IMR-90 (cell line): ENCODE measurements around the gene PGBD5. TPM values are rescaled to one million over a fixed set of nuclear protein-coding genes. Genes with fewer than 3 reads are reported as not detected.

Source experiments
- ATAC-seq: fragments of 200-7000 bp; cut with Tn5 transposase; 2 replicates; pipeline ENCODE4 v1.9.1; 2020; ENCODE audit warnings: low read depth, mild to moderate bottlenecking, moderate library complexity
- BruUV-seq: library from RNA; stranded (reverse); fragments of 400-500 nt; replicated peaks from 2 replicates; lab custom pipeline; 2021; lab: Mats Ljungman, UMichigan
- CTCF ChIA-PET: fragments of 300-600 bp; formaldehyde crosslinking; extraction: SDS; loops from one replicate; lab custom pipeline; 2021; ENCODE audit warnings: antibody characterized with exemption; lab: Yijun Ruan, JAX
- POLR2A ChIA-PET: fragments of 300-600 bp; sonication (Branson Sonifier 250); formaldehyde crosslinking; loops from one replicate; lab custom pipeline; 2022; ENCODE audit warnings: antibody characterized with exemption; ENCODE audit not compliant: unreplicated experiment; lab: Charles Lee
- DNase-seq: peaks from one replicate; pipeline ENCODE4 v3.0.0; 2013
- H2AFZ ChIP-seq: replicated peaks from 2 replicates; pipeline ENCODE3; 2013; ENCODE audit warnings: low read length, mild to moderate bottlenecking; ENCODE audit not compliant: poor library complexity
- H2AK5ac ChIP-seq: 2 replicates; pipeline ENCODE4 v1.6.1; 2013; ENCODE audit warnings: low read depth, low read length, inconsistent platforms
- H2AK9ac ChIP-seq: replicated peaks from 2 replicates; pipeline ENCODE3; 2013; ENCODE audit warnings: mild to moderate bottlenecking, low read depth, low read length, moderate library complexity; ENCODE audit not compliant: poor library complexity
- H2BK120ac ChIP-seq: 2 replicates; pipeline ENCODE4 v1.6.1; 2013; ENCODE audit warnings: low read depth, low read length, inconsistent platforms
- H2BK15ac ChIP-seq: 3 replicates; pipeline ENCODE4 v1.6.1; 2013; ENCODE audit warnings: low read depth, low read length, inconsistent platforms
- H2BK20ac ChIP-seq: 2 replicates; pipeline ENCODE4 v1.6.1; 2013; ENCODE audit warnings: low read depth, mild to moderate bottlenecking, inconsistent platforms, low read length, moderate library complexity
- H2BK5ac ChIP-seq: 2 replicates; pipeline ENCODE4 v1.6.1; 2013; ENCODE audit warnings: mild to moderate bottlenecking, low read depth, low read length, inconsistent platforms; ENCODE audit not compliant: poor library complexity, severe bottlenecking
- H3K14ac ChIP-seq: replicated peaks from 2 replicates; pipeline ENCODE4 v1.6.1; 2013; ENCODE audit warnings: low read depth, low read length, inconsistent platforms
- H3K18ac ChIP-seq: 2 replicates; pipeline ENCODE4 v1.6.1; 2013; ENCODE audit warnings: low read depth, low read length, control low read depth
- H3K23ac ChIP-seq: 2 replicates; pipeline ENCODE4 v1.6.1; 2013; ENCODE audit warnings: low read depth, low read length, inconsistent platforms
- H3K27ac ChIP-seq: 2 replicates; pipeline ENCODE4 v1.5.1; 2013; ENCODE audit warnings: mild to moderate bottlenecking, control low read depth, low read length; ENCODE audit not compliant: insufficient read depth
- H3K27me3 ChIP-seq: 2 replicates; pipeline ENCODE4 v1.6.1; 2013; ENCODE audit warnings: low read length; ENCODE audit not compliant: control insufficient read depth, insufficient read depth
- H3K36me3 ChIP-seq: 2 replicates; pipeline ENCODE4 v1.6.1; 2013; ENCODE audit warnings: low read length, mixed read lengths; ENCODE audit not compliant: control insufficient read depth, insufficient read depth
- H3K4ac ChIP-seq: 2 replicates; pipeline ENCODE4 v1.6.1; 2013; ENCODE audit warnings: low read depth, low read length, inconsistent platforms
- H3K4me1 ChIP-seq: 2 replicates; pipeline ENCODE4 v1.6.1; 2013; ENCODE audit warnings: low read length, mixed read lengths; ENCODE audit not compliant: control insufficient read depth, insufficient read depth
- H3K4me2 ChIP-seq: 2 replicates; pipeline ENCODE4 v1.6.1; 2013; ENCODE audit warnings: low read depth, mild to moderate bottlenecking, control low read depth, low read length, moderate library complexity
- H3K4me3 ChIP-seq: 2 replicates; pipeline ENCODE4 v1.5.1; 2013; ENCODE audit warnings: low read depth, mild to moderate bottlenecking, control low read depth, low read length, moderate library complexity; ENCODE audit not compliant: insufficient read depth
- H3K56ac ChIP-seq: 2 replicates; pipeline ENCODE4 v1.6.1; 2013; ENCODE audit warnings: low read length, inconsistent platforms; ENCODE audit not compliant: insufficient read depth; ENCODE audit errors: extremely low read depth
- H3K79me1 ChIP-seq, 2 experiments: 2 replicates each; pipeline ENCODE4 v1.6.1; 2013; ENCODE audit warnings: low read length in 2 of 2, inconsistent platforms in 1 of 2, low read depth in 1 of 2
- H3K9ac ChIP-seq: 2 replicates; pipeline ENCODE4 v1.6.1; 2013; ENCODE audit warnings: low read depth, low read length, control low read depth
- H3K9me1 ChIP-seq: 2 replicates; pipeline ENCODE4 v1.6.1; 2013; ENCODE audit warnings: low read length, inconsistent platforms; ENCODE audit not compliant: insufficient read depth
- H3K9me3 ChIP-seq: 2 replicates; pipeline ENCODE4 v1.6.1; 2013; ENCODE audit warnings: low read length; ENCODE audit not compliant: control insufficient read depth, insufficient read depth
- H4K20me1 ChIP-seq: 2 replicates; pipeline ENCODE4 v1.6.1; 2013; ENCODE audit warnings: low read length, inconsistent platforms; ENCODE audit not compliant: insufficient read depth
- H4K5ac ChIP-seq: 2 replicates; pipeline ENCODE4 v1.6.1; 2013; ENCODE audit warnings: mild to moderate bottlenecking, low read depth, low read length, control low read depth
- H4K8ac ChIP-seq, 2 experiments: 2 replicates each; pipeline ENCODE4 v1.6.1; 2013; ENCODE audit warnings: low read depth in 2 of 2, low read length in 2 of 2, control low read depth in 1 of 2, inconsistent platforms in 1 of 2
- H4K91ac ChIP-seq: 2 replicates; pipeline ENCODE4 v1.6.1; 2013; ENCODE audit warnings: low read depth, low read length, inconsistent platforms; ENCODE audit not compliant: insufficient read depth
- CEBPB ChIP-seq: IDR thresholded peaks from 2 replicates; pipeline ENCODE4 v1.6.1; 2012; ENCODE audit warnings: low read depth, low read length, improper control_type of control experiment
- CHD1 ChIP-seq: IDR thresholded peaks from 2 replicates; pipeline ENCODE4 v1.6.1; 2012; ENCODE audit warnings: low read depth, low read length, improper control_type of control experiment
- ELK1 ChIP-seq: fragments of 150-350 bp; IDR thresholded peaks from 2 replicates; pipeline ENCODE4 v1.6.1; 2016; ENCODE audit warnings: low read depth, mild to moderate bottlenecking, low read length, moderate library complexity, borderline replicate concordance
- FOS ChIP-seq: fragments of 150-350 bp; IDR thresholded peaks from 2 replicates; pipeline ENCODE4 v1.6.1; 2016; ENCODE audit warnings: low read depth, low read length
- MAFK ChIP-seq: IDR thresholded peaks from 2 replicates; pipeline ENCODE4 v1.6.1; 2012; ENCODE audit warnings: low read depth, low read length, improper control_type of control experiment
- NFE2L2 ChIP-seq: fragments of 150-350 bp; IDR thresholded peaks from 2 replicates; pipeline ENCODE4 v1.6.1; 2016; ENCODE audit warnings: low read depth, mild to moderate bottlenecking, low read length
- POLR2A ChIP-seq: IDR thresholded peaks from 2 replicates; pipeline ENCODE4 v1.6.1; 2012; ENCODE audit warnings: mild to moderate bottlenecking, low read depth, low read length
- RCOR1 ChIP-seq: IDR thresholded peaks from 2 replicates; pipeline ENCODE4 v1.6.1; 2012; ENCODE audit warnings: mild to moderate bottlenecking, low read length, improper control_type of control experiment; ENCODE audit not compliant: insufficient replicate concordance
- RFX5 ChIP-seq: IDR thresholded peaks from 2 replicates; pipeline ENCODE4 v1.8.0; 2012; ENCODE audit warnings: low read depth, mild to moderate bottlenecking, low read length, moderate library complexity
- USF2 ChIP-seq: fragments of 150-350 bp; IDR thresholded peaks from 2 replicates; pipeline ENCODE4 v1.6.1; 2017; ENCODE audit warnings: mild to moderate bottlenecking, antibody characterized with exemption, low read length, low read depth
- WGBS, 2 experiments: methylation state at CpG; one replicate each; pipeline versions ENCODE4 v1.1.5 to v1.1.7; 2013; ENCODE audit warnings: missing lambda C conversion rate in 2 of 2; ENCODE audit not compliant: insufficient read length in 1 of 2; ENCODE audit errors: extremely low coverage in 2 of 2; 5-methylcytosine and 5-hydroxymethylcytosine counted together
- dilution Hi-C: fragments of 300-500 bp; cut with HindIII; formaldehyde crosslinking; loops from one replicate; pipeline ENCODE4 v1.14.3; 2018; ENCODE audit warnings: low sequenced_read_pairs; ENCODE audit not compliant: unreplicated experiment
- in situ Hi-C: fragments of 300-500 bp; cut with MboI; formaldehyde crosslinking; loops from 3 replicates; pipeline ENCODE4 v1.14.3; 2019; ENCODE audit warnings: low sequenced_read_pairs, inconsistent platforms, mixed read lengths
- intact Hi-C: fragments of 100-400 bp; cut with micrococcal nuclease; formaldehyde crosslinking; loops from 2 replicates; pipeline ENCODE4 v1.10.0; 2022
- polyA plus RNA-seq, 3 experiments: library from polyadenylated mRNA; depleted of rRNA; stranded (reverse); fragments of >200 nt; gene quantifications; 2 replicates each; pipeline ENCODE4 v1.2.3, GENCODE V29; 2012; ENCODE audit warnings: low replicate concordance in 1 of 3
- total RNA-seq: library from RNA; depleted of rRNA; stranded (reverse); fragments of >200 nt; gene quantifications from 2 replicates; pipeline ENCODE4 v1.2.3, GENCODE V29; 2012

Gene PGBD5
- total and polyA plus RNA-seq, 2 of the 4 experiments (the other 2 are of a cell fraction): 0.18 to 0.36 TPM

GRCh38 chr1:230377324-230377723, 48.8 kb downstream of the PGBD5 start:
- no peak overlapping the region for H2AK9ac ChIP-seq
- H3K27ac ChIP-seq: no peak overlapping the region
- dilution Hi-C loops (no loop called here), in situ Hi-C loops (no loop called here), intact Hi-C loops (no loop called here)
- no TSS peak for BruUV-seq
- no peaks in the 10 kb centered on the region for H3K79me1 ChIP-seq
- no peak overlapping the region for H4K5ac ChIP-seq
- no peak overlapping the region for H2BK120ac ChIP-seq
- H2AFZ ChIP-seq: no peak overlapping the region
- H2BK20ac ChIP-seq: no peak overlapping the region
- no peak overlapping the region for H2BK15ac ChIP-seq
- H3K4me2 ChIP-seq: no peak overlapping the region
- H3K36me3 ChIP-seq: no peaks in the 10 kb centered on the region
- no peak overlapping the region for H3K23ac ChIP-seq
- ChIA-PET CTCF (interaction anchor here (0.5 kb wide), 1 partner anchor 13 kb away, joined by 4 read pairs; no protein-coding TSS in a partner anchor), POLR2A (no interaction called here)
- no peak overlapping the region for H4K91ac ChIP-seq
- no peak overlapping the region for H4K8ac ChIP-seq
- H3K9me3 ChIP-seq: peaks cover 15% of the 10 kb centered on the region
- ATAC-seq (no peak), DNase-seq (no peak)
- H3K9ac ChIP-seq: no peak overlapping the region
- no peak overlapping the region for H3K4me3 ChIP-seq
- no peak overlapping the region for H2BK5ac ChIP-seq
- H2AK5ac ChIP-seq: no peak overlapping the region
- no peaks in the 10 kb centered on the region for H4K20me1 ChIP-seq
- no peak overlapping the region for H3K14ac ChIP-seq
- H3K18ac ChIP-seq: no peak overlapping the region
- WGBS, 2 experiments: 67% methylated on average over 3 of the region's 8 CpGs; no CpG with 5 or more reads in 1 of the 2 experiments
- no peaks in the 10 kb centered on the region for H3K27me3 ChIP-seq
- no peaks in the 10 kb centered on the region for H3K9me1 ChIP-seq
- no peak overlapping the region for H3K4ac ChIP-seq
- TF ChIP-seq POLR2A: no peak
- TF ChIP-seq CHD1: no peak
- no peak for TF ChIP-seq FOS
- TF ChIP-seq MAFK: no peak
- TF ChIP-seq USF2: no peak
- TF ChIP-seq CEBPB: no peak
- TF ChIP-seq RCOR1: no peak
- no peak for TF ChIP-seq RFX5
- TF ChIP-seq NFE2L2: no peak
- TF ChIP-seq ELK1: no peak
- H3K4me1 ChIP-seq: no peaks in the 10 kb centered on the region
- H3K56ac ChIP-seq: no peak overlapping the region
